Tibial nerve (tissue), 4 donors: ENCODE measurements around the gene CYP1A1. TPM values are rescaled to one million over a fixed set of nuclear protein-coding genes. Genes with fewer than 3 reads are reported as not detected.

Experiments used
- total RNA-seq, 4 donors: library from RNA; depleted of rRNA; stranded (reverse); fragments of >200 nt; gene quantifications; one replicate each; pipeline ENCODE4 v1.1.0, GENCODE V29; 2016

CYP1A1 gene
- total RNA-seq, 4 donors from 2014 or later = 0.44 to 5.1 (median 2.9) TPM

Other genes starting within 250 kb of the CYP1A1 start
- 1 to 10 TPM; 2.0 to 8.4 (median 5.3) TPM for gene ARID3B, start 184.3 kb downstream of the CYP1A1 start, total RNA-seq
- gene CLK3, start 109.7 kb downstream of the CYP1A1 start, total RNA-seq = 100 to 1,000 TPM; 130 to 181 (median 138) TPM
- 10 to 100 TPM; 14.4 to 18.8 (median 17.2) TPM for gene EDC3, start 29.5 kb downstream of the CYP1A1 start, total RNA-seq
- gene CYP1A2, start 23.3 kb upstream of the CYP1A1 start, total RNA-seq = not detected
- gene CSK, start 56.6 kb upstream of the CYP1A1 start, total RNA-seq = 10 to 100 TPM; 14.9 to 56.4 (median 24.5) TPM
- gene LMAN1L, start 87.3 kb upstream of the CYP1A1 start, total RNA-seq = under 1 TPM in 1 of 4 donors, not detected in 3; 0.42 TPM
- not detected for gene CPLX3, start 101.1 kb upstream of the CYP1A1 start, total RNA-seq
- gene ULK3, start 117.6 kb upstream of the CYP1A1 start, total RNA-seq = 10 to 100 TPM; 42.6 to 86.7 (median 48.9) TPM
- gene SCAMP2, start 147.8 kb upstream of the CYP1A1 start, total RNA-seq = 10 to 100 TPM; 47.6 to 72.0 (median 65.7) TPM
- 10 to 100 TPM; 42.4 to 79.3 (median 60.8) TPM for gene MPI, start 164.5 kb upstream of the CYP1A1 start, total RNA-seq
- 10 to 100 TPM; 59.4 to 84.6 (median 80.7) TPM for gene FAM219B, start 181.3 kb upstream of the CYP1A1 start, total RNA-seq
- 10 to 100 TPM; 27.8 to 51.3 (median 32.1) TPM for gene COX5A, start 212.5 kb upstream of the CYP1A1 start, total RNA-seq
- gene RPP25, start 231.2 kb upstream of the CYP1A1 start, total RNA-seq = 10 to 100 TPM; 10.1 to 15.9 (median 13.0) TPM